NK-92 (cell line): ENCODE measurements around the gene B3GALT6.

Source experiments
- DNase-seq: peaks from one replicate; lab custom pipeline; 2025; ENCODE audit not compliant: unreplicated experiment; lab: John Stamatoyannopoulos, UW

B3GALT6 gene

DNA sequence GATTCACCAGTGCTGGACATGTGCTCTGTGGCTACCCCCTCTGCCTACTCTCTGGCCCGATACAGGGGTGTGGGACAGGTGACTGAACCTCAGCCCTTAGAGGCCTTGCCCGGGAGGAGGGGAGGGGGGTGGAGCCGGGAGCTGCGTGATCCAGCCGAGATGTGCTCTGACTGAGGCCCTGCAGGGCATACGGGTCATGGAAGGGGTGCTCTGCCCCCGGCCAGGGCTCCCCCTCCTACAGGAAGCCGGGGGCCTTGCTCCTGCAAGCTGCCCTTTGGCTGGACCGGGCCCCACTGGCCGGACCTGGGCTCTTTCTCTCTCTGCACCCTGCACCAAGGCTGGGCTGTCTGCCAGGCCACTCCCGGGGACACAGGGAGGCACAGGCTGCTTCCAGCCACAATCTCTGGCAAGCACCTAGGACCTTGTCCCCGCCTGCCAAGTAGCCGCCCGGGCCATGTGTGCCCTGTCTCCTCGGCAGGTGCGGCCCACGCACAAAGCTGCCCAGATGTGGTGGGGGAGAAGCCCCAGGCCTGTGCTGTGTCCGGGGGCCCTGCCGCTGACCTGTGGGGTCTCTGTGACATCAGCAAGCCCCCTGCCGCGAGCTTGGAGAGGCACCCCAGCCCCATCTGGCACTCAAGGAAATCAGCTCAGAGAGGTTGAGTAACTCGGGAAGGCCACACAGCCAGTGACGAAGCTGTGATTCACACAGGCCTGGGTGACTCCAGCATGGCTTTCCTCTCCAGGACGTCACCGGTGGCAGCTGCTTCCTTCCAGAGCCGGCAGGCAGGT lies 49.7 kb downstream of the B3GALT6 start:
- DNase-seq: no peak

DNA sequence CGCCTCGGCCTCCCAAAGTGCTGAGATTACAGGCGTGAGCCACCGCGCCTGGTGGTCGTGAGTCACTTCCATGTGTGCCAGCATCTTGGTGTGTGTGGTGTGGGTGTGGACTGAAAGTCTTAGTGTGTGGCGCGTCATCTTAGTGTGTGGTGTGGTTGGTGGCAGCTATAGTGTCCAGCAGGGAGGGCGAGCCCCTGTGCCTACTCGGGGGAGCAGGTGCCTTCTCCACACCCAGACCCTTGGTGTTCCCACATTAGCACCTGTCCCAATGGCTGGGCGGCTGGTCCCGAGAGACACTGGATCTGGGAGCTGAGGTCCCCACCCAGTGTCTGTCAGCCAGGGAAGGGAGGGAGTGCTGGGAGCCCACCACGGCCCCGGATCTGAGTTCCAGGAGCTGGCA lies 51.0 kb downstream of the B3GALT6 start:
- no peak for DNase-seq

- no peak for DNase-seq
Measured at GRCh38 chr1:1283821-1284220, 51.8 kb downstream of the B3GALT6 start.
